ENCODE measurements around the gene PRKCH.
A peak's percentile ranks its signal among the peaks of the same experiment; 100 is the strongest.

PRKCH gene

DNA sequence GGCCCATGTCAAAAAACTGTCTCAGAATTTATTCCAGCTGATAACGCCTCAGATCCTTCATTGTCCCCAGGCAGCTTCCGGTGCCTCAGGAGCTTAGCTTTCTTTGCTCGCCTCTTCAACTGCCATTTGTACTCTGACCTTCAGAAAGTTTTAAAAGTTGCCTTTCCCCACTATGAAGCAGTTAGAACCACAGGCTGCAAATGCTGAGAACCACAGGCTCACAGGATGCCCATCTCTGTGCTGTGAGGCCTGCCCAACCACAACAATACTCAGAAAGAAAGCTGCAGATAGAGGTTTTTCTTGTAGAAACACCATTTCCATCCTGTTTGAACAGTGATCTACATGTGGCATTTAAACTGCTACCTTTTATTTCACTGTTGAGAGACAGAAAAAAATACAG is 131.1 kb downstream of the PRKCH start:
- peaks cover 2% of the 10 kb centered on the region for H3K79me1 ChIP-seq (replicated peaks; ENCODE audit: low read length, poor library complexity, severe bottlenecking)
- H2BK5ac ChIP-seq (ENCODE audit: low read depth, low read length, poor library complexity, severe bottlenecking): no peak overlapping the region
- H3K4me2 ChIP-seq (ENCODE audit: low read length, poor library complexity, severe bottlenecking): no peak overlapping the region
- no peak overlapping the region for H2BK120ac ChIP-seq (ENCODE audit: low read depth, low read length)
- no peak for DNase-seq
- H4K91ac ChIP-seq (ENCODE audit: low read length): no peak overlapping the region
- H2AFZ ChIP-seq (ENCODE audit: low read depth, low read length): no peak overlapping the region
- peaks cover 0 to 6% of the 10 kb centered on the region in 2 experiments for H3K27me3 ChIP-seq (ENCODE audit: control insufficient read depth in 1 of 2, insufficient read depth in 1 of 2, low read length in 2 of 2)
- no peak overlapping the region for H3K4ac ChIP-seq (ENCODE audit: low read depth in 1 of 2, low read length in 2 of 2)
- no peak overlapping the region for H3K27ac ChIP-seq (ENCODE audit: low read length, poor library complexity, severe bottlenecking)
- H3K4me3 ChIP-seq (ENCODE audit: insufficient read depth in 1 of 2, low read depth in 1 of 2, low read length in 2 of 2): no peak overlapping the region
- H3K9me3 ChIP-seq (ENCODE audit: control insufficient read depth, low read length): no peaks in the 10 kb centered on the region
- H4K8ac ChIP-seq (ENCODE audit: low read length): no peak overlapping the region
- no peak overlapping the region for H2BK15ac ChIP-seq (ENCODE audit: low read depth, poor library complexity, severe bottlenecking)
- H3K23ac ChIP-seq (ENCODE audit: low read length in 2 of 2): no peak overlapping the region
- no peak overlapping the region for H3K14ac ChIP-seq (ENCODE audit: low read length in 2 of 2)
- H2AK5ac ChIP-seq (ENCODE audit: low read length, severe bottlenecking): no peak overlapping the region
- H3K9ac ChIP-seq (ENCODE audit: low read length): no peak overlapping the region
- no peak overlapping the region for H2BK12ac ChIP-seq (ENCODE audit: low read length in 2 of 2)
- 96% methylated on average over 3 of the region's 3 CpGs for WGBS
- H3K36me3 ChIP-seq (ENCODE audit: control insufficient read depth in 1 of 2, insufficient read depth in 2 of 2, low read depth in 1 of 2, low read length in 2 of 2): no peaks in the 10 kb centered on the region
- H3K18ac ChIP-seq (ENCODE audit: low read depth in 1 of 2, low read length in 2 of 2): no peak overlapping the region
- no peaks in the 10 kb centered on the region for H3K4me1 ChIP-seq (ENCODE audit: control insufficient read depth, insufficient read depth, low read depth, low read length)

DNA sequence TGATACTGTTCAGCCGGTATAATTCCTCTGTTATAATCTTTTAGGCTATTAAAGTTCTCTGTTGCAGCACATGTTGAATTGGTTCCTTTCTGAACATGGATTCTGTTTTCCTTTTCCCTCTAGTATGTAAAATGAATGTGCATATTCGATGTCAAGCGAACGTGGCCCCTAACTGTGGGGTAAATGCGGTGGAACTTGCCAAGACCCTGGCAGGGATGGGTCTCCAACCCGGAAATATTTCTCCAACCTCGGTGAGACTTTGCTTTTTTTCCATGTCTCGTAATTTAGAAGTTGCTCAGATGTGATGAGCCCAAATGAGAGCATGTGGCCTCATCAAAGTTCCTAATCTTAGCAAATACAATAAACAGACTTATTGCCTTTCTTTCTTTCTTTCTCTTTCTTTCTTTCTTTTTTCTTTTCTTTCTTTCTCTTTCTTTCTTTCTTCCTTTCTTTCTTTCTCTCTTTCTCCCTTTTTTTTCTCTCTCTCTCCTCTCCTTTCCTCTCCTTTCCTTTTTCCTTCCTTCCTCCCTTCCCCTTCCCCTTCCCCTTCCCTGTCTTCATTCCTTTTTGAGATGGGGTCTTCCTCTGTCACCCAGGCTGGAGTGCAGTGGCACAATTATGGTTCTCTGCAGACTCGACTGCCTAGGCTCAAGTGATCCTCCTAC is 131.9 kb downstream of the PRKCH start:
- no peak overlapping the region for H2BK12ac ChIP-seq (ENCODE audit: low read length in 2 of 2)
- H3K79me1 ChIP-seq (replicated peaks; ENCODE audit: low read length, poor library complexity, severe bottlenecking): peaks cover 2% of the 10 kb centered on the region
- H3K4me1 ChIP-seq (ENCODE audit: control insufficient read depth, insufficient read depth, low read depth, low read length): no peaks in the 10 kb centered on the region
- H4K8ac ChIP-seq (ENCODE audit: low read length): no peak overlapping the region
- no peak overlapping the region for H3K4me2 ChIP-seq (ENCODE audit: low read length, poor library complexity, severe bottlenecking)
- H3K14ac ChIP-seq (ENCODE audit: low read length in 2 of 2): no peak overlapping the region
- no peak for DNase-seq
- no peak overlapping the region for H2BK15ac ChIP-seq (ENCODE audit: low read depth, poor library complexity, severe bottlenecking)
- H3K27me3 ChIP-seq (ENCODE audit: control insufficient read depth in 1 of 2, insufficient read depth in 1 of 2, low read length in 2 of 2): peaks cover 0 to 6% of the 10 kb centered on the region in 2 experiments
- no peaks in the 10 kb centered on the region for H3K9me3 ChIP-seq (ENCODE audit: control insufficient read depth, low read length)
- no peak overlapping the region for H3K18ac ChIP-seq (ENCODE audit: low read depth in 1 of 2, low read length in 2 of 2)
- no peaks in the 10 kb centered on the region for H3K36me3 ChIP-seq (ENCODE audit: control insufficient read depth in 1 of 2, insufficient read depth in 2 of 2, low read depth in 1 of 2, low read length in 2 of 2)
- H3K4me3 ChIP-seq (ENCODE audit: insufficient read depth in 1 of 2, low read depth in 1 of 2, low read length in 2 of 2): no peak overlapping the region
- H3K4ac ChIP-seq (ENCODE audit: low read depth in 1 of 2, low read length in 2 of 2): no peak overlapping the region
- 79% methylated on average over 8 of the region's 9 CpGs for WGBS
- no peak overlapping the region for H3K23ac ChIP-seq (ENCODE audit: low read length in 2 of 2)
- H2AK5ac ChIP-seq (ENCODE audit: low read length, severe bottlenecking): no peak overlapping the region
- H2BK5ac ChIP-seq (ENCODE audit: low read depth, low read length, poor library complexity, severe bottlenecking): no peak overlapping the region
- no peak overlapping the region for H3K27ac ChIP-seq (ENCODE audit: low read length, poor library complexity, severe bottlenecking)
- no peak overlapping the region for H4K91ac ChIP-seq (ENCODE audit: low read length)
- H2AFZ ChIP-seq (ENCODE audit: low read depth, low read length): no peak overlapping the region
- H3K9ac ChIP-seq (ENCODE audit: low read length): no peak overlapping the region
- H2BK120ac ChIP-seq (ENCODE audit: low read depth, low read length): no peak overlapping the region

DNA sequence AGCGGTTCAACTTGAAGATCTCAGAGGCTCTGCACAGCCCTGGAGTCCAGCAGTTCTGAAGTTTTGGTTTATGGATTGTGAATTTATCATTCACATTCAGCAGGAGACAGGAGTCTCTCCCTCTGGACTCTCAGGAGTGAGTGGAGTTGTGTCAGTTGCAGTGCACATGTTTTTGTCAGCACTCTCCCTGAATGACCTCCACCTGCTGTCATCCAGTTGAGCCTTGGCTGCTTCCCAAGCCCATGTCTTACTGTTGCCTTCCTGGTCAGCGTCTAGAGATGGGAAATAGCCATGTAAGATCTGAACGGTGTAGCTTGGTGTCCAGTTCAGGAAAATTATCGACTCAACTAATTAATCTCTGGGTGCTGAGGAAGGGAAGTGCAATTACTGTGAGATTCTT is 133.2 kb downstream of the PRKCH start:
- no peak overlapping the region for H2BK12ac ChIP-seq (ENCODE audit: low read length in 2 of 2)
- no peak overlapping the region for H3K4ac ChIP-seq (ENCODE audit: low read depth in 1 of 2, low read length in 2 of 2)
- H3K79me1 ChIP-seq (replicated peaks; ENCODE audit: low read length, poor library complexity, severe bottlenecking): peaks cover 2% of the 10 kb centered on the region
- H3K14ac ChIP-seq (ENCODE audit: low read length in 2 of 2): no peak overlapping the region
- H3K36me3 ChIP-seq (ENCODE audit: control insufficient read depth in 1 of 2, insufficient read depth in 2 of 2, low read depth in 1 of 2, low read length in 2 of 2): no peaks in the 10 kb centered on the region
- no peaks in the 10 kb centered on the region for H3K9me3 ChIP-seq (ENCODE audit: control insufficient read depth, low read length)
- no peak overlapping the region for H3K18ac ChIP-seq (ENCODE audit: low read depth in 1 of 2, low read length in 2 of 2)
- no peak overlapping the region for H2BK120ac ChIP-seq (ENCODE audit: low read depth, low read length)
- WGBS: 94% methylated on average over 3 of the region's 4 CpGs
- no peak overlapping the region for H4K8ac ChIP-seq (ENCODE audit: low read length)
- H3K23ac ChIP-seq (ENCODE audit: low read length in 2 of 2): peak overlapping the region in 1 of 2 experiments; percentile 74
- H3K4me2 ChIP-seq (ENCODE audit: low read length, poor library complexity, severe bottlenecking): no peak overlapping the region
- no peak overlapping the region for H2BK15ac ChIP-seq (ENCODE audit: low read depth, poor library complexity, severe bottlenecking)
- H2BK5ac ChIP-seq (ENCODE audit: low read depth, low read length, poor library complexity, severe bottlenecking): no peak overlapping the region
- no peaks in the 10 kb centered on the region for H3K27me3 ChIP-seq (ENCODE audit: control insufficient read depth in 1 of 2, insufficient read depth in 1 of 2, low read length in 2 of 2)
- H2AFZ ChIP-seq (ENCODE audit: low read depth, low read length): no peak overlapping the region
- H3K4me1 ChIP-seq (ENCODE audit: control insufficient read depth, insufficient read depth, low read depth, low read length): no peaks in the 10 kb centered on the region
- no peak overlapping the region for H3K9ac ChIP-seq (ENCODE audit: low read length)
- no peak overlapping the region for H3K27ac ChIP-seq (ENCODE audit: low read length, poor library complexity, severe bottlenecking)
- H4K91ac ChIP-seq (ENCODE audit: low read length): no peak overlapping the region
- no peak for DNase-seq
- H3K4me3 ChIP-seq (ENCODE audit: insufficient read depth in 1 of 2, low read depth in 1 of 2, low read length in 2 of 2): no peak overlapping the region
- no peak overlapping the region for H2AK5ac ChIP-seq (ENCODE audit: low read length, severe bottlenecking)

DNA sequence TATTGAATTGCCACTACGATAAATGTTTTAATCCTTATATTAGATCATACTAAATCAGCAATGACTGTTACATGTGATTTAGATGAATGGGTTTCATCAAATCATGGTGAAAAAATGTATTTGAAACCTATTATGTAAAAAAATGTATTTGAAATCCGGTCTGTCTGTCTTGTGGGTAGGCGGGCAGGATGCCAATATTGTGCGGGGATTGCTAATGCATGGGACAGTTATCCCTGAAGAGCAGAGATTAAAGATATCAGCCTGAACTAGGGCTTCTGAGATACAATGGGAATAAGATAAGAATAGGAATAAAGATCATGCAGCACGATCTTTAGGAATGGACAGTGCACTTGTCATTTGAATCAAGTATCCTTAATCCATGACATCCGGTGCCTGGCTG is 134.0 kb downstream of the PRKCH start:
- no peak overlapping the region for H4K8ac ChIP-seq (ENCODE audit: low read length)
- peaks cover 2% of the 10 kb centered on the region for H3K79me1 ChIP-seq (replicated peaks; ENCODE audit: low read length, poor library complexity, severe bottlenecking)
- no peak overlapping the region for H2AFZ ChIP-seq (ENCODE audit: low read depth, low read length)
- no peak overlapping the region for H2BK12ac ChIP-seq (ENCODE audit: low read length in 2 of 2)
- H2BK120ac ChIP-seq (ENCODE audit: low read depth, low read length): no peak overlapping the region
- no peak overlapping the region for H3K23ac ChIP-seq (ENCODE audit: low read length in 2 of 2)
- H4K91ac ChIP-seq (ENCODE audit: low read length): no peak overlapping the region
- no peak overlapping the region for H2BK5ac ChIP-seq (ENCODE audit: low read depth, low read length, poor library complexity, severe bottlenecking)
- no peak overlapping the region for H2AK5ac ChIP-seq (ENCODE audit: low read length, severe bottlenecking)
- H3K36me3 ChIP-seq (ENCODE audit: control insufficient read depth in 1 of 2, insufficient read depth in 2 of 2, low read depth in 1 of 2, low read length in 2 of 2): no peaks in the 10 kb centered on the region
- no peak overlapping the region for H3K4ac ChIP-seq (ENCODE audit: low read depth in 1 of 2, low read length in 2 of 2)
- H3K4me2 ChIP-seq (ENCODE audit: low read length, poor library complexity, severe bottlenecking): no peak overlapping the region
- no peak overlapping the region for H3K4me3 ChIP-seq (ENCODE audit: insufficient read depth in 1 of 2, low read depth in 1 of 2, low read length in 2 of 2)
- no peaks in the 10 kb centered on the region for H3K9me3 ChIP-seq (ENCODE audit: control insufficient read depth, low read length)
- no peak overlapping the region for H3K18ac ChIP-seq (ENCODE audit: low read depth in 1 of 2, low read length in 2 of 2)
- no peaks in the 10 kb centered on the region for H3K4me1 ChIP-seq (ENCODE audit: control insufficient read depth, insufficient read depth, low read depth, low read length)
- H3K27me3 ChIP-seq (ENCODE audit: control insufficient read depth in 1 of 2, insufficient read depth in 1 of 2, low read length in 2 of 2): no peaks in the 10 kb centered on the region
- no peak overlapping the region for H3K9ac ChIP-seq (ENCODE audit: low read length)
- no peak overlapping the region for H3K27ac ChIP-seq (ENCODE audit: low read length, poor library complexity, severe bottlenecking)
- no peak overlapping the region for H3K14ac ChIP-seq (ENCODE audit: low read length in 2 of 2)
- no peak overlapping the region for H2BK15ac ChIP-seq (ENCODE audit: low read depth, poor library complexity, severe bottlenecking)
- DNase-seq: no peak
- WGBS: 93% methylated on average over 5 of the region's 6 CpGs

Measured in mesenchymal stem cell (in vitro differentiated cells and primary cell).